NCI-H446 treated with DMSO at 0.1 percent for 48 hours (cell line): Measurements from ENCODE around the gene VAC14.
"Not testable (repeated sequence)": the region's sequence is repeated elsewhere in the genome, so short reads cannot be mapped to it uniquely, and the experiment has no call there.

Experiments
- DNase-seq: peaks from one replicate; lab custom pipeline; 2025; lab: John Stamatoyannopoulos, UW

VAC14 gene

GRCh38 chr16:70742967-70743366 is 58.0 kb downstream of the VAC14 start:
- not testable (repeated sequence) for DNase-seq

- DNase-seq, result no peak
These were observed 59.2 kb downstream of the VAC14 start for GRCh38 chr16:70741783-70742125.

GRCh38 chr16:70740914-70741782 is 59.8 kb downstream of the VAC14 start:
- no peak for DNase-seq

- DNase-seq, result no peak
These were observed 60.6 kb downstream of the VAC14 start for GRCh38 chr16:70740174-70740913.

- no peak for DNase-seq
These were observed 61.6 kb downstream of the VAC14 start for GRCh38 chr16:70739389-70739788.

- DNase-seq, result no peak
These were observed 62.6 kb downstream of the VAC14 start for GRCh38 chr16:70738083-70738977.

GRCh38 chr16:70737377-70738082 is 63.4 kb downstream of the VAC14 start:
- DNase-seq, result no peak

GRCh38 chr16:70736465-70737376 is 64.2 kb downstream of the VAC14 start:
- DNase-seq, result no peak

GRCh38 chr16:70735141-70735979 is 65.6 kb downstream of the VAC14 start:
- DNase-seq, result no peak

GRCh38 chr16:70734522-70735095 is 66.3 kb downstream of the VAC14 start:
- no peak for DNase-seq

GRCh38 chr16:70730944-70731343 is 70.0 kb downstream of the VAC14 start:
- DNase-seq, result peak; percentile 67

GRCh38 chr16:70730031-70730430 is 70.9 kb downstream of the VAC14 start:
- peak; percentile 28 for DNase-seq

- DNase-seq, result no peak
These were observed 71.7 kb downstream of the VAC14 start for GRCh38 chr16:70729292-70729691.

GRCh38 chr16:70728150-70728549 is 72.8 kb downstream of the VAC14 start:
- no peak for DNase-seq

- DNase-seq, result no peak
These were observed 74.0 kb downstream of the VAC14 start for GRCh38 chr16:70726892-70727361.

- no peak for DNase-seq
These were observed 74.8 kb downstream of the VAC14 start for GRCh38 chr16:70725912-70726828.

GRCh38 chr16:70725024-70725911 is 75.7 kb downstream of the VAC14 start:
- no peak for DNase-seq
